ENCODE measurements around the gene KRT85. TPM values are rescaled to one million over a fixed set of nuclear protein-coding genes. Genes with fewer than 3 reads are reported as not detected.
"Not testable (repeated sequence)": the region's sequence is repeated elsewhere in the genome, so short reads cannot be mapped to it uniquely, and the experiment has no call there.

The KRT85 gene
- total and polyA plus RNA-seq, 4 donors, result not detected

DNA sequence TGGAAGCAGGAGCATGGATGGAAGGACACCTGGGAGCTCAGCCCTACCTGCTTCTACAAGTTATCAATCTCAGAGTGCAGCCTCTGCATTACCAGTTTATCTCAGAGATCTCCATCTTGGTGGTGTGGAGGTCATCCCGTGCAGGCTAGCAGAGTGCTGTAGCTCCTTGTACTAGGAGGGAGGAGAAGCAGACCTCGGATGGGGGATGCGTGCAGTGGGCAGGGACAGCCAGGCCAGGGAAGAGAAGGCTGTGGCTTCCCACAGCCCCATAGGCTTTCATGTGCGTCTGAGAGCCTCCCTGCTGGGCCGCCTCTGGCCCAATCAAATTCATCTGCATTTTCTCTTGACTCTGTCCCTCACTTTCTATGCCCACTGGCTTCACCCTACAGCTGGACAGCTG, 47.7 kb upstream of the KRT85 start:
- ATAC-seq (ENCODE audit: insufficient read depth, low FRiP score), result no peak
- TF ChIP-seq, protein P1, sequence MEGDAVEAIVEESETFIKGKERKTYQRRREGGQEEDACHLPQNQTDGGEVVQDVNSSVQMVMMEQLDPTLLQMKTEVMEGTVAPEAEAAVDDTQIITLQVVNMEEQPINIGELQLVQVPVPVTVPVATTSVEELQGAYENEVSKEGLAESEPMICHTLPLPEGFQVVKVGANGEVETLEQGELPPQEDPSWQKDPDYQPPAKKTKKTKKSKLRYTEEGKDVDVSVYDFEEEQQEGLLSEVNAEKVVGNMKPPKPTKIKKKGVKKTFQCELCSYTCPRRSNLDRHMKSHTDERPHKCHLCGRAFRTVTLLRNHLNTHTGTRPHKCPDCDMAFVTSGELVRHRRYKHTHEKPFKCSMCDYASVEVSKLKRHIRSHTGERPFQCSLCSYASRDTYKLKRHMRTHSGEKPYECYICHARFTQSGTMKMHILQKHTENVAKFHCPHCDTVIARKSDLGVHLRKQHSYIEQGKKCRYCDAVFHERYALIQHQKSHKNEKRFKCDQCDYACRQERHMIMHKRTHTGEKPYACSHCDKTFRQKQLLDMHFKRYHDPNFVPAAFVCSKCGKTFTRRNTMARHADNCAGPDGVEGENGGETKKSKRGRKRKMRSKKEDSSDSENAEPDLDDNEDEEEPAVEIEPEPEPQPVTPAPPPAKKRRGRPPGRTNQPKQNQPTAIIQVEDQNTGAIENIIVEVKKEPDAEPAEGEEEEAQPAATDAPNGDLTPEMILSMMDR (IDR thresholded peaks at IDR 0.05; ENCODE audit: control extremely low read depth, extremely low read depth), result no peak
- no peak overlapping the region for H3K9ac ChIP-seq (ENCODE audit: insufficient read depth in 1 of 2, low read length in 2 of 2)
- no peaks in the 10 kb centered on the region for H3K9me3 ChIP-seq (ENCODE audit: control insufficient read depth in 4 of 4, insufficient read depth in 3 of 4, low read length in 3 of 4)
- 76 to 78% methylated on average over 5 of the region's 5 CpGs for WGBS, 2 donors
- no peak overlapping the region for H3K4me3 ChIP-seq
- no peaks in the 10 kb centered on the region for H3K36me3 ChIP-seq (ENCODE audit: control insufficient read depth in 4 of 4, insufficient read depth in 4 of 4, low read length in 4 of 4)
- H3K4me1 ChIP-seq (ENCODE audit: control insufficient read depth in 5 of 5, insufficient read depth in 5 of 5, low read length in 5 of 5), result peaks cover 0 to 7% (median 0%) of the 10 kb centered on the region in 5 donors
- H3K27me3 ChIP-seq (ENCODE audit: control insufficient read depth in 3 of 3, insufficient read depth in 3 of 3, low read length in 2 of 3), result no peaks in the 10 kb centered on the region
- DNase-seq, result no peak
- no peak overlapping the region for H3K27ac ChIP-seq (ENCODE audit: low read depth in 1 of 2, low read length in 1 of 2)

DNA sequence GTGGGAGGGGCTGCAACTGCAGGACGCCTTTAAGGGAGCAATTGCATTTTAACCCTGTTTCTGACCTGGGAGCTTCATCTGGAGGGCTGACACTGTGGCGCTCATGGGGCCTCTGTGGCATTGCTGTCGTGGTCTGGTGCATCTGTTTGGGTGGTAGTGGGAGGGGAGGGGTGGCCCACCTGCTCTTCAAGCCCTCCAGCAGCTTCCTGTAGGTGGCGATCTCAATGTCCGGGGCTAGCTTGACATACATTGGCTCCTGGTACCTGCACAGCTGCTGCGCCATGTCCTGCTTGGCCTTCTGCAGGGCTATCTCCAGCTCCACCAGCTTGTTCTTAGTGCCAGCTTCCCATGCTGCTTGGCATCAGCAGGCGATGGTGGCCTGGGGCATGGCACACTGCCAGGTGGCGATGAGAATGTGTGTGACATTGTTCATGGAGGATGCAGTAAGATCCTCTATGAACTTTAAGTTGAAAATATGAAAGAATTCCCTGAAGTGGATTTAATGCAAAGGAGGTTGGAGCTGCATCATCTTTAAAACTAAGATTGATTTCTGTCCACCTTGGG, 46.6 kb upstream of the KRT85 start:
- H3K36me3 ChIP-seq (ENCODE audit: control insufficient read depth in 4 of 4, insufficient read depth in 4 of 4, low read length in 4 of 4), result no peaks in the 10 kb centered on the region
- no peak overlapping the region for H3K9ac ChIP-seq (ENCODE audit: insufficient read depth in 1 of 2, low read length in 2 of 2)
- H3K27me3 ChIP-seq (ENCODE audit: control insufficient read depth in 3 of 3, insufficient read depth in 3 of 3, low read length in 2 of 3), result no peaks in the 10 kb centered on the region
- DNase-seq (no peak), ATAC-seq (ENCODE audit: insufficient read depth, low FRiP score) (no peak)
- no peaks in the 10 kb centered on the region for H3K9me3 ChIP-seq (ENCODE audit: control insufficient read depth in 4 of 4, insufficient read depth in 3 of 4, low read length in 3 of 4)
- 61 to 68% methylated on average over 8 of the region's 8 CpGs for WGBS, 2 donors
- TF ChIP-seq, protein P1 (IDR thresholded peaks at IDR 0.05; ENCODE audit: control extremely low read depth, extremely low read depth), result no peak
- no peak overlapping the region for H3K27ac ChIP-seq (ENCODE audit: low read depth in 1 of 2, low read length in 1 of 2)
- H3K4me1 ChIP-seq (ENCODE audit: control insufficient read depth in 5 of 5, insufficient read depth in 5 of 5, low read length in 5 of 5), result peaks cover 0 to 7% (median 0%) of the 10 kb centered on the region in 5 donors
- H3K4me3 ChIP-seq, result no peak overlapping the region

DNA sequence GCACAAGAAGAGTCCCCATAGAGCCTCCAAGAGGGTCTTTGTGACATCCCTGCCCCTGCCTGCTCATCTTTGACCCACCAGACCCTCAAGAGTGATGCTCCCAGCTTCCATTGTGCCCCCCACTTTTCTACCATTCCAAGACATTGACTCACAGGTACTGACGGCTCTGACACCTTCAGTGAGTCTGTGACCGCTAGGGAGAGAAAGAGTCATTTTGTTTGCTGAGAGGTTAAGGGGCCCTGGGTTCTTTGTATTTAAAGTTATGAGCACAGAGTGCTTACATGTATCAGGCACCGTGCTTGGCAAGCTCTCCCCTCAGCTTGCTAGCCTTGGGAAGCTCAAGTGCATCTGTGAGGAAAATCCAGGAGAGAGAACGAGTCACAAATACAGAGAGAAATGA, 45.9 kb upstream of the KRT85 start:
- TF ChIP-seq, protein P1 (IDR thresholded peaks at IDR 0.05; ENCODE audit: control extremely low read depth, extremely low read depth), result no peak

GRCh38 chr12:52411815-52412214, 44.5 kb upstream of the KRT85 start:
- H3K9ac ChIP-seq (ENCODE audit: insufficient read depth in 1 of 2, low read length in 2 of 2), result no peak overlapping the region
- no peak overlapping the region for H3K27ac ChIP-seq (ENCODE audit: low read depth in 1 of 2, low read length in 1 of 2)
- no peak for DNase-seq
- TF ChIP-seq, protein P1 (IDR thresholded peaks at IDR 0.05; ENCODE audit: control extremely low read depth, extremely low read depth), result no peak
- 80 to 88% methylated on average over 10 of the region's 10 CpGs for WGBS, 2 donors
- H3K27me3 ChIP-seq (ENCODE audit: control insufficient read depth in 3 of 3, insufficient read depth in 3 of 3, low read length in 2 of 3), result no peaks in the 10 kb centered on the region
- no peak for ATAC-seq (ENCODE audit: insufficient read depth, low FRiP score)
- H3K36me3 ChIP-seq (ENCODE audit: control insufficient read depth in 4 of 4, insufficient read depth in 4 of 4, low read length in 4 of 4), result no peaks in the 10 kb centered on the region
- no peak overlapping the region for H3K4me3 ChIP-seq
- no peaks in the 10 kb centered on the region for H3K9me3 ChIP-seq (ENCODE audit: control insufficient read depth in 4 of 4, insufficient read depth in 3 of 4, low read length in 3 of 4)
- peaks cover 0 to 7% (median 0%) of the 10 kb centered on the region in 5 donors for H3K4me1 ChIP-seq (ENCODE audit: control insufficient read depth in 5 of 5, insufficient read depth in 5 of 5, low read length in 5 of 5)

More for the DNA sequence above, 45.9 kb upstream of the KRT85 start:
- Histone ChIP-seq H3K27me3 (ENCODE audit: control insufficient read depth in 3 of 3, insufficient read depth in 3 of 3, low read length in 2 of 3) (no peaks in the 10 kb centered on the region), H3K9me3 (ENCODE audit: control insufficient read depth in 4 of 4, insufficient read depth in 3 of 4, low read length in 3 of 4) (no peaks in the 10 kb centered on the region), H3K36me3 (ENCODE audit: control insufficient read depth in 4 of 4, insufficient read depth in 4 of 4, low read length in 4 of 4) (no peaks in the 10 kb centered on the region), H3K27ac (ENCODE audit: low read depth in 1 of 2, low read length in 1 of 2) (no peak overlapping the region), H3K4me1 (ENCODE audit: control insufficient read depth in 5 of 5, insufficient read depth in 5 of 5, low read length in 5 of 5) (peaks cover 0 to 7% (median 0%) of the 10 kb centered on the region in 5 donors), H3K4me3 (no peak overlapping the region), H3K9ac (ENCODE audit: insufficient read depth in 1 of 2, low read length in 2 of 2) (no peak overlapping the region)
- ATAC-seq (ENCODE audit: insufficient read depth, low FRiP score) (no peak), DNase-seq (no peak)
- 45 to 70% methylated on average over 4 of the region's 4 CpGs for WGBS, 2 donors

DNA sequence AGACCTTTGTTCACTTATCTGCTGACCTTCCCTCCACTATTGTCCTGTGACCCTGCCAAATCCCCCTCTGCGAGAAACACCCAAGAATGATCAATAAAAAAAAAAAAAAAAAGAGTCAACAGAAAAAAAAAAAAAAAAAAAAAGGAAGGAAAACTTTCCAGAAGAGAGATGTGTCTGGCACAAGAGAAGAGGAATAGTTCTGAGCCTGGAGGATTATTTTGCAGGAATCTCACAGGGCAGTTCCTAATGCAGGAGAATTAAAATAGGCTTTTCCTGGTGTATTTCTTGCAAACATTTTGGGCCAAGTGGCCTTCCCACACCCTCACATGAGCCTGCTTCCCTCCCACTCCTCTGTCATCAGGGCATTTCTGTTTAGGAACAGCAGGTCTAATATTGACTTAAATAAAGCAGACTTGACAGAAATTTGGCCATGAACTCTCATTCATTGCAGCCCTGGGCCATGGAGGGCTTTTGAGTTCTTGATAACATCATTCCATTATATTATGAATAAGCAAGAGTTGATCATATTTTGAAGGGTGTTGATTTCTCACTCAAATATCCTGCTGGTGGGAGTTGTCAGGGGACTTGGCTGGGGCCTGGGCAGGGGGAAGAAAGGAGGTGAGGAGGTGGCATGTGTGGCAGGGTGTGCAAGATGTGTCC, 43.4 kb upstream of the KRT85 start:
- not testable (repeated sequence) for H3K27ac ChIP-seq (ENCODE audit: low read depth in 1 of 2, low read length in 1 of 2); H3K9me3 ChIP-seq (ENCODE audit: control insufficient read depth in 4 of 4, insufficient read depth in 3 of 4, low read length in 3 of 4); H3K4me1 ChIP-seq (ENCODE audit: control insufficient read depth in 5 of 5, insufficient read depth in 5 of 5, low read length in 5 of 5); H3K27me3 ChIP-seq (ENCODE audit: control insufficient read depth in 3 of 3, insufficient read depth in 3 of 3, low read length in 2 of 3); H3K4me3 ChIP-seq; ATAC-seq (ENCODE audit: insufficient read depth, low FRiP score); H3K9ac ChIP-seq (ENCODE audit: insufficient read depth in 1 of 2, low read length in 2 of 2); H3K36me3 ChIP-seq (ENCODE audit: control insufficient read depth in 4 of 4, insufficient read depth in 4 of 4, low read length in 4 of 4)
- DNase-seq, result peak in 1 of 3 donors; percentile 15
- no CpG with 5 or more reads among the region's 1 CpG for WGBS, 2 donors

Data from lung (tissue), 12 donors.